Cardiac fibroblast (primary cell): ENCODE measurements around the gene LENEP.

Experiments
- DNase-seq, 2 donors: peaks; one replicate each; pipeline versions ENCODE4 v3.0.0 to v3.0.0-alpha.2; 2010; ENCODE audit warnings: low read depth in 2 of 2
- H3K4me3 ChIP-seq, 2 donors: replicated peaks in 1 of 2; 1 replicate in 1 of 2; 2 replicates in 1 of 2; pipeline ENCODE4 v1.5.1; 2011; ENCODE audit warnings: low read depth in 2 of 2, low read length in 2 of 2, mild to moderate bottlenecking in 2 of 2, moderate library complexity in 1 of 2
- TF ChIP-seq, protein P1 (sequence below): IDR thresholded peaks from one replicate; pipeline ENCODE4 v1.5.1; 2011; ENCODE audit warnings: low read depth, mild to moderate bottlenecking, low read length, inconsistent platforms

The LENEP gene

DNA sequence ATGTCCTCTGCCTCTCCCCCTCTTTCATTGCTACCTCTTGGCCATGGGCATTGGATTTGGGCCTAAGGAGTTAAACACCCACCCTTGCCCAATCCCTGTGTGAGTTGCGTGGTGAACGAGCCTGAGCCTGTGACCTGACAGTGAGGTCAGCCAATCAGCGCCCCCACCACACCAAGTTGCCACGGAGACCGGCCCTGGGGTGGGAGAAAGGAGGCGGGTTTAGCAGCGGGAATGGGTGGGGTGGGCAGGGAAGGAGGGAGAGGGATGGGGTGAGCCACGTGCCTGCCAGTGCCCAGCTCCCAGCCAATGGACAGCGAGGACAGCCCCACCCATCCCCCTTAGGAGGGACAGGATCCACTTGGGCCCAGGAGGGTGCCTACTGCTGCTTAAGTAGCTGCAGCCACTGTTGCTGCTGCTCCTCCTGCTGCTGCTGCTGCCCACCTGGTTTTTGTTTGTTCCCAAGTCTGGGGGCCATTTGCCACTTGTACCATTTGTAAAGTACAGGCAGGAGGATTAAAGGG lies 18.7 kb downstream of the LENEP start:
- TF ChIP-seq, protein P1, sequence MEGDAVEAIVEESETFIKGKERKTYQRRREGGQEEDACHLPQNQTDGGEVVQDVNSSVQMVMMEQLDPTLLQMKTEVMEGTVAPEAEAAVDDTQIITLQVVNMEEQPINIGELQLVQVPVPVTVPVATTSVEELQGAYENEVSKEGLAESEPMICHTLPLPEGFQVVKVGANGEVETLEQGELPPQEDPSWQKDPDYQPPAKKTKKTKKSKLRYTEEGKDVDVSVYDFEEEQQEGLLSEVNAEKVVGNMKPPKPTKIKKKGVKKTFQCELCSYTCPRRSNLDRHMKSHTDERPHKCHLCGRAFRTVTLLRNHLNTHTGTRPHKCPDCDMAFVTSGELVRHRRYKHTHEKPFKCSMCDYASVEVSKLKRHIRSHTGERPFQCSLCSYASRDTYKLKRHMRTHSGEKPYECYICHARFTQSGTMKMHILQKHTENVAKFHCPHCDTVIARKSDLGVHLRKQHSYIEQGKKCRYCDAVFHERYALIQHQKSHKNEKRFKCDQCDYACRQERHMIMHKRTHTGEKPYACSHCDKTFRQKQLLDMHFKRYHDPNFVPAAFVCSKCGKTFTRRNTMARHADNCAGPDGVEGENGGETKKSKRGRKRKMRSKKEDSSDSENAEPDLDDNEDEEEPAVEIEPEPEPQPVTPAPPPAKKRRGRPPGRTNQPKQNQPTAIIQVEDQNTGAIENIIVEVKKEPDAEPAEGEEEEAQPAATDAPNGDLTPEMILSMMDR = no peak
- DNase-seq = peak; percentile 39 to 76
- H3K4me3 ChIP-seq = no peak overlapping the region

DNA sequence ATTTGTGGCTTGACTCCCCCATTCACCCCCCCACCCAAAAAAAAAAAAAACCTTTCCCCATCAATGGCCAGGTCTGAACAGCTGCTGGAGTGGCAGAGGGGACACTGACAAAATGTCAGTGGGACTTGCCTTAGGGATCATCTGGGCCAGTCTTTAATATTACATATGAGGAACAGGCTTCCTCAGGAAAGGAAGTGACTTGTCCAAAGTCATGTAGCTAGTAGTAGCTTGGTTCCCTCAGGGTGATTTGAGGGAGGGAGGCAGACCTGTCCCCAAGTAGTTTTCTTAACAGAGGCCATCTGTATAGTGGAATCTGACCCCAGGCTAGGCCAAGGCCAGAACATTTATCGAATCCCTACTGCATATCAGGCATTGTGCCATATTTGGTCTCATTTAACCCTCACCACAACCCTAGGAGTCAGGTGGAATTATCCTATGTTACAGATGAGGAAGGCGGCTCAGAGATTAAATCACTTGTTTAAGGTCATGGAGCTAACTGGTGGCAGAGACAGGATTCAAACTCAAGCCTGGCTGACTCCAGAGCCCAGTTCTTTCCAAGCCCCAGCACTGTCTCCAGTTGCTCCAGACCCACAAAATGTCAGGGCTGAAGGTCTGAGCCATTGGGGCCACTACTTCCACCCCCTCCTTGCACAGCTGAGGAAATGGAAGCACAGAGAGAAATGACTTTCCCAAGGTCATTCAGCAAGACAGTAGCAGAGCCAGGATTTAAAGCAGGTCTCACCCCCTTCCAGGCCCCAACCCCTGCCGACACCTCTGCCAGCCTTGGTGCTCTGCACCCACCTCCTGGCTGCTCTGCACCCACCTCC lies 19.6 kb downstream of the LENEP start:
- DNase-seq = no peak
- TF ChIP-seq, protein P1 = no peak
- H3K4me3 ChIP-seq = no peak overlapping the region

DNA sequence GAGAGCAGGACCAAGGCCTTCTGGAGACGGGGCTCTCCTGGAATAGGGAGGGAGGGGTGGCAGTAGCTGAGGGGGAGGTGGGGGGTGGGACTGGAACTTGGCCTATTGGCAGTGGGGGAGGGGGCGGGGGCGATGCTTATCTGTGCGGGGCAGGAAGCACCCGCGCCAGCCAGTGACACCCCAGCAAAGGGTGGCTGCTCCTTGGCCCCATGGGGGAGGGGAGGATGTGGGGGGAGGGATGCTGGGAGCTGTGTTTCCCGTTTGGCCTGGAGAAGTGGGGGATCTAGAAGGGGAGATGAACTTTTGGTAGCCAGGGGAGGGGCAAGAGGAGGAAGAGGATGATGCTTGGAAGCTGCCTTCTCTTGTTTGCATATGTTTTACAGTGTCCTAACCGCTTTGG lies 20.2 kb downstream of the LENEP start:
- TF ChIP-seq, protein P1 = no peak
- no peak for DNase-seq
- H3K4me3 ChIP-seq = no peak overlapping the region

DNA sequence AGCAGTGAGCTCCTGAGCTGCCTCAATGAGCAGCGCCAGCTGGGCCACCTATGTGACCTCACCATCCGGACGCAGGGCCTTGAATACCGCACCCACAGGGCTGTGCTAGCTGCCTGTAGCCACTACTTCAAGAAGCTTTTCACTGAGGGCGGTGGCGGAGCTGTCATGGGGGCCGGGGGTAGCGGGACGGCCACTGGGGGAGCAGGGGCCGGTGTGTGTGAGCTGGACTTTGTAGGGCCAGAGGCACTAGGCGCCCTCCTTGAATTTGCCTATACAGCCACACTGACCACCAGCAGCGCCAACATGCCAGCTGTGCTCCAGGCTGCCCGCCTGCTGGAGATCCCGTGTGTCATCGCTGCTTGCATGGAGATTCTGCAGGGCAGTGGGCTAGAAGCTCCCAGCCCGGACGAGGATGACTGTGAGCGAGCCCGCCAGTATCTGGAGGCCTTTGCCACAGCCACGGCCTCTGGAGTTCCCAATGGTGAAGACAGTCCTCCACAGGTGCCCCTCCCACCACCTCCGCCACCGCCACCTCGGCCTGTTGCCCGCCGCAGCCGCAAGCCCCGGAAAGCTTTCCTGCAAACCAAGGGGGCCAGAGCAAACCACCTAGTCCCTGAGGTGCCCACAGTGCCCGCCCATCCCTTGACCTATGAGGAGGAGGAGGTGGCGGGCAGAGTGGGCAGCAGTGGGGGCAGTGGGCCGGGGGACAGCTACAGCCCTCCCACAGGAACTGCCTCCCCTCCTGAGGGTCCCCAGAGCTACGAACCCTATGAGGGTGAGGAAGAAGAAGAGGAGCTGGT lies 21.5 kb downstream of the LENEP start:
- TF ChIP-seq, protein P1 = no peak
- no peak overlapping the region for H3K4me3 ChIP-seq
- DNase-seq = no peak

DNA sequence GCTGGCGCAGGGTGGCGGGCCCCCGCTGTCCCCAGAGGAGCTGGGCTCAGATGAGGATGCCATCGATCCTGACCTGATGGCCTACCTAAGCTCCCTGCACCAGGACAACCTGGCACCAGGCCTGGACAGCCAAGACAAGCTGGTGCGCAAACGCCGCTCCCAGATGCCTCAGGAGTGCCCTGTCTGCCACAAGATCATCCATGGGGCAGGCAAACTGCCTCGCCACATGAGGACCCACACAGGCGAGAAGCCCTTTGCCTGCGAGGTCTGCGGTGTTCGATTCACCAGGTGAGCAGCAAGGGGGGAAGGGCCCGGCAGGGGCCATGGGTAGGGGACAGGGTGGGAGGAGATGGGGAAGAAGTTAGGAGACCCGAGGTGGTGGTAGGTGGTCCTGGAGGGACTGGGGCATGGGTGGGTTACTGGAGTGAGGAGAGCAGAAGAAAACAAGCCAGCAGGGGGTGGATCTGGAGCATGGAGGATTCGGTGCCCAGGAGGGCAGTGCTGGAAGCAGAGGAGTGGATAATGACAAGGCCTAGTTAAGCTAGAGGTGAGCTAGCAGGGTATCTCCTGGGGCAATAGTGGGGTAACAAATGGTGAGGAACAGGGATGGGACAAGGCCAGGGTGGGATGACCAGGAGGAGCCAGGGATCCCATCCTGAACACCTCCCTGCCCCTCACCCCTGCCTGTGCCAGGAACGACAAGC lies 22.3 kb downstream of the LENEP start:
- no peak for DNase-seq
- H3K4me3 ChIP-seq = no peak overlapping the region
- TF ChIP-seq, protein P1 = no peak

DNA sequence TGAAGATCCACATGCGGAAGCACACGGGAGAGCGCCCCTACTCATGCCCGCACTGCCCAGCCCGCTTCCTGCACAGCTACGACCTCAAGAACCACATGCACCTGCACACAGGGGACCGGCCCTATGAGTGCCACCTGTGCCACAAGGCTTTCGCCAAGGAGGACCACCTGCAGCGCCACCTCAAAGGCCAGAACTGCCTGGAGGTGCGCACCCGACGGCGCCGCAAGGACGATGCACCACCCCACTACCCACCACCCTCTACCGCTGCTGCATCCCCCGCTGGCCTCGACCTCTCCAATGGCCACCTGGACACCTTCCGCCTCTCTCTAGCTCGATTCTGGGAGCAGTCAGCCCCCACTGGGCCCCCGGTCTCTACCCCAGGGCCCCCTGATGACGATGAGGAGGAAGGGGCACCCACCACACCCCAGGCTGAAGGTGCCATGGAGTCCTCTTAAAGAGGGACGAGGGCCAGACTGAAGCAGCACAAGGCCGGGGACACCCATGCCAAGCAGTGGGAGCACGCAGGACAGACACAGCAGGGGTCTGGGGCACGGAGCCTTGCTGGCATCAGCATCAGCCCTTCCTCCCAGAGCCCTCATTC lies 22.9 kb downstream of the LENEP start:
- no peak for DNase-seq
- TF ChIP-seq, protein P1 = no peak
- H3K4me3 ChIP-seq = no peak overlapping the region
